Neural cell (in vitro differentiated cells): ENCODE measurements around the gene INSR. TPM values are rescaled to one million over a fixed set of nuclear protein-coding genes. Genes with fewer than 3 reads are reported as not detected.

Source experiments
- H2AFZ ChIP-seq: fragments of 200-600, 300-800 bp; sonication (generic), shearing (Covaris generic); 2 replicates; pipeline ENCODE4 v1.6.0; 2014; ENCODE audit warnings: low read depth, mild to moderate bottlenecking, antibody characterized with exemption, low read length, moderate library complexity
- H3F3A ChIP-seq: fragments of 200-600 bp; shearing (Covaris generic); 2 replicates; pipeline ENCODE4 v1.6.1; 2016; ENCODE audit warnings: mild to moderate bottlenecking, moderate library complexity, mixed read lengths, antibody characterized with exemption, low read length; ENCODE audit not compliant: insufficient read depth, poor library complexity, severe bottlenecking
- H3K27ac ChIP-seq: fragments of 200-600, 300-800 bp; sonication (generic), shearing (Covaris generic); 2 replicates; pipeline ENCODE4 v1.5.1; 2014; ENCODE audit warnings: mild to moderate bottlenecking, low read length, moderate library complexity
- H3K27me3 ChIP-seq: fragments of 300-800, 200-600 bp; sonication (generic), shearing (Covaris generic); 2 replicates; pipeline ENCODE4 v1.6.0; 2014; ENCODE audit warnings: mild to moderate bottlenecking, low read depth, low read length, moderate library complexity; ENCODE audit not compliant: insufficient read depth
- H3K36me3 ChIP-seq: fragments of 300-800, 200-600 bp; sonication (generic), shearing (Covaris generic); 2 replicates; pipeline ENCODE4 v1.5.1; 2014; ENCODE audit warnings: mild to moderate bottlenecking, antibody characterized with exemption, low read length, moderate library complexity; ENCODE audit not compliant: insufficient read depth
- H3K4me2 ChIP-seq: fragments of 300-800, 200-600 bp; sonication (generic), shearing (Covaris generic); 2 replicates; pipeline ENCODE4 v1.6.0; 2014; ENCODE audit warnings: mild to moderate bottlenecking, low read length
- H3K4me3 ChIP-seq: fragments of 300-800, 200-600 bp; sonication (generic), shearing (Covaris generic); 2 replicates; pipeline ENCODE4 v1.5.1; 2014; ENCODE audit warnings: mild to moderate bottlenecking, low read length, moderate library complexity
- H3K79me2 ChIP-seq: fragments of 200-600 bp; shearing (Covaris generic); replicated peaks from 2 replicates; pipeline ENCODE4 v1.6.0; 2014; ENCODE audit warnings: mild to moderate bottlenecking, low read length, moderate library complexity; ENCODE audit not compliant: insufficient read depth
- H3K9ac ChIP-seq: fragments of 300-800, 200-600 bp; sonication (generic), shearing (Covaris generic); 2 replicates; pipeline ENCODE4 v1.6.1; 2016; ENCODE audit warnings: mild to moderate bottlenecking, low read length, mixed read lengths
- H3K9me2 ChIP-seq: fragments of 200-600 bp; shearing (Covaris generic); 2 replicates; pipeline ENCODE4 v1.6.1; 2016; ENCODE audit warnings: mild to moderate bottlenecking, low read length, mixed read lengths; ENCODE audit not compliant: insufficient read depth
- H3K9me3 ChIP-seq: fragments of 200-600, 300-800 bp; sonication (generic), shearing (Covaris generic); 2 replicates; pipeline ENCODE4 v1.6.1; 2016; ENCODE audit warnings: mild to moderate bottlenecking, mixed run types, low read length, moderate library complexity, mixed read lengths
- H4K20me1 ChIP-seq: fragments of 200-600 bp; shearing (Covaris generic); 2 replicates; pipeline ENCODE4 v1.6.1; 2016; ENCODE audit warnings: mild to moderate bottlenecking, mixed run types; ENCODE audit not compliant: insufficient read depth
- EP300 ChIP-seq: fragments of 450-650 bp; conservative IDR thresholded peaks from 2 replicates; pipeline ENCODE4 v1.6.1; 2014; ENCODE audit warnings: antibody characterized with exemption, mild to moderate bottlenecking, moderate library complexity; ENCODE audit not compliant: poor library complexity, severe bottlenecking
- EZH2 ChIP-seq: fragments of 200-600, 300-800 bp; shearing (Covaris generic), sonication (generic); IDR thresholded peaks from 2 replicates; pipeline ENCODE4 v1.6.1; 2014; ENCODE audit warnings: antibody characterized with exemption, low read length, borderline replicate concordance, mild to moderate bottlenecking; ENCODE audit not compliant: insufficient read depth, poor library complexity, severe bottlenecking
- MXI1 ChIP-seq: fragments of 450-650 bp; conservative IDR thresholded peaks from 2 replicates; pipeline ENCODE4 v1.6.1; 2014; ENCODE audit warnings: antibody characterized with exemption, mild to moderate bottlenecking; ENCODE audit not compliant: poor library complexity, severe bottlenecking
- POLR2AphosphoS5 ChIP-seq: IDR thresholded peaks from 2 replicates; pipeline ENCODE4 v1.6.1; 2012
- RAD21 ChIP-seq: fragments of 450-650 bp; conservative IDR thresholded peaks from 2 replicates; pipeline ENCODE4 v1.6.1; 2014; ENCODE audit warnings: antibody characterized with exemption, mild to moderate bottlenecking, moderate library complexity
- SMC3 ChIP-seq: fragments of 450-650 bp; conservative IDR thresholded peaks from 2 replicates; pipeline ENCODE4 v1.6.1; 2014; ENCODE audit warnings: antibody characterized with exemption, mild to moderate bottlenecking, moderate library complexity; ENCODE audit not compliant: poor library complexity
- TAF1 ChIP-seq: IDR thresholded peaks from 2 replicates; pipeline ENCODE4 v1.6.1; 2012; ENCODE audit warnings: low read depth
- polyA plus RNA-seq: library from polyadenylated mRNA; depleted of rRNA; stranded (reverse); fragments of >200 nt; gene quantifications from 2 replicates; pipeline ENCODE4 v1.2.3, GENCODE V29; 2014
- TF ChIP-seq, protein P1 (sequence below): fragments of 450-650 bp; IDR thresholded peaks from 2 replicates; pipeline ENCODE4 v1.5.1; 2014; ENCODE audit warnings: antibody characterized with exemption, mild to moderate bottlenecking, moderate library complexity; ENCODE audit not compliant: poor library complexity, severe bottlenecking
- TF ChIP-seq, protein P2 (sequence below): IDR thresholded peaks from 2 replicates; pipeline ENCODE4 v1.6.1; 2012; ENCODE audit warnings: borderline replicate concordance

INSR gene
- polyA plus RNA-seq, 1 donor from 2014 or later: 16.0 TPM

DNA sequence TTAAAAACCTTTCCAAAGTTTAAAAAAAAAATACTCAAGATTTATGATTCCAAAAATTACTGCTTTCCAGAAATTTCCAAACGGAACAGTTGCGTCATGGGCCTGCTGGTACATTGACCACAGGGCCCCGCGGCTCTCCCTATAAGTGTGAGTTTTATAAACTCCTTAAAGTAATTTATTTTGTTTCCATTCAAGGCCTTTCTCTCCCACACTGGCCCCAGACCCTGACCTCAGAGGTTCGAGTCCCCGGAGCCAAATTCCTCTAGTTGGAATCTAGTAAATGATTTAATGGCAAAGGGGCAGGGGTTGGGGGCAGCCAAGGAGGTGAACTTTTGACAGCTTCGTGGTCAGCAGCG, 97.5 kb downstream of the INSR start:
- Histone ChIP-seq H3K79me2 (no peaks in the 10 kb centered on the region), H3K27me3 (no peaks in the 10 kb centered on the region), H3K9me3 (no peaks in the 10 kb centered on the region), H4K20me1 (no peaks in the 10 kb centered on the region), H3K4me2 (peak overlapping the region; percentile 55), H3K4me3 (peak overlapping the region; percentile 92), H3K9ac (peak overlapping the region; percentile 59), H3K27ac (peak overlapping the region; percentile 87), H2AFZ (peak overlapping the region; percentile 56), H3K9me2 (no peaks in the 10 kb centered on the region), H3K36me3 (no peaks in the 10 kb centered on the region), H3F3A (no peaks in the 10 kb centered on the region)
- TF ChIP-seq MXI1: no peak
- no peak for TF ChIP-seq EZH2
- TF ChIP-seq EP300: no peak
- TF ChIP-seq, protein P1, sequence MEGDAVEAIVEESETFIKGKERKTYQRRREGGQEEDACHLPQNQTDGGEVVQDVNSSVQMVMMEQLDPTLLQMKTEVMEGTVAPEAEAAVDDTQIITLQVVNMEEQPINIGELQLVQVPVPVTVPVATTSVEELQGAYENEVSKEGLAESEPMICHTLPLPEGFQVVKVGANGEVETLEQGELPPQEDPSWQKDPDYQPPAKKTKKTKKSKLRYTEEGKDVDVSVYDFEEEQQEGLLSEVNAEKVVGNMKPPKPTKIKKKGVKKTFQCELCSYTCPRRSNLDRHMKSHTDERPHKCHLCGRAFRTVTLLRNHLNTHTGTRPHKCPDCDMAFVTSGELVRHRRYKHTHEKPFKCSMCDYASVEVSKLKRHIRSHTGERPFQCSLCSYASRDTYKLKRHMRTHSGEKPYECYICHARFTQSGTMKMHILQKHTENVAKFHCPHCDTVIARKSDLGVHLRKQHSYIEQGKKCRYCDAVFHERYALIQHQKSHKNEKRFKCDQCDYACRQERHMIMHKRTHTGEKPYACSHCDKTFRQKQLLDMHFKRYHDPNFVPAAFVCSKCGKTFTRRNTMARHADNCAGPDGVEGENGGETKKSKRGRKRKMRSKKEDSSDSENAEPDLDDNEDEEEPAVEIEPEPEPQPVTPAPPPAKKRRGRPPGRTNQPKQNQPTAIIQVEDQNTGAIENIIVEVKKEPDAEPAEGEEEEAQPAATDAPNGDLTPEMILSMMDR: no peak
- TF ChIP-seq, protein P2, sequence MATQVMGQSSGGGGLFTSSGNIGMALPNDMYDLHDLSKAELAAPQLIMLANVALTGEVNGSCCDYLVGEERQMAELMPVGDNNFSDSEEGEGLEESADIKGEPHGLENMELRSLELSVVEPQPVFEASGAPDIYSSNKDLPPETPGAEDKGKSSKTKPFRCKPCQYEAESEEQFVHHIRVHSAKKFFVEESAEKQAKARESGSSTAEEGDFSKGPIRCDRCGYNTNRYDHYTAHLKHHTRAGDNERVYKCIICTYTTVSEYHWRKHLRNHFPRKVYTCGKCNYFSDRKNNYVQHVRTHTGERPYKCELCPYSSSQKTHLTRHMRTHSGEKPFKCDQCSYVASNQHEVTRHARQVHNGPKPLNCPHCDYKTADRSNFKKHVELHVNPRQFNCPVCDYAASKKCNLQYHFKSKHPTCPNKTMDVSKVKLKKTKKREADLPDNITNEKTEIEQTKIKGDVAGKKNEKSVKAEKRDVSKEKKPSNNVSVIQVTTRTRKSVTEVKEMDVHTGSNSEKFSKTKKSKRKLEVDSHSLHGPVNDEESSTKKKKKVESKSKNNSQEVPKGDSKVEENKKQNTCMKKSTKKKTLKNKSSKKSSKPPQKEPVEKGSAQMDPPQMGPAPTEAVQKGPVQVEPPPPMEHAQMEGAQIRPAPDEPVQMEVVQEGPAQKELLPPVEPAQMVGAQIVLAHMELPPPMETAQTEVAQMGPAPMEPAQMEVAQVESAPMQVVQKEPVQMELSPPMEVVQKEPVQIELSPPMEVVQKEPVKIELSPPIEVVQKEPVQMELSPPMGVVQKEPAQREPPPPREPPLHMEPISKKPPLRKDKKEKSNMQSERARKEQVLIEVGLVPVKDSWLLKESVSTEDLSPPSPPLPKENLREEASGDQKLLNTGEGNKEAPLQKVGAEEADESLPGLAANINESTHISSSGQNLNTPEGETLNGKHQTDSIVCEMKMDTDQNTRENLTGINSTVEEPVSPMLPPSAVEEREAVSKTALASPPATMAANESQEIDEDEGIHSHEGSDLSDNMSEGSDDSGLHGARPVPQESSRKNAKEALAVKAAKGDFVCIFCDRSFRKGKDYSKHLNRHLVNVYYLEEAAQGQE: no peak
- TF ChIP-seq RAD21: no peak
- TF ChIP-seq SMC3: no peak
- TF ChIP-seq TAF1: no peak
- TF ChIP-seq POLR2AphosphoS5: no peak

DNA sequence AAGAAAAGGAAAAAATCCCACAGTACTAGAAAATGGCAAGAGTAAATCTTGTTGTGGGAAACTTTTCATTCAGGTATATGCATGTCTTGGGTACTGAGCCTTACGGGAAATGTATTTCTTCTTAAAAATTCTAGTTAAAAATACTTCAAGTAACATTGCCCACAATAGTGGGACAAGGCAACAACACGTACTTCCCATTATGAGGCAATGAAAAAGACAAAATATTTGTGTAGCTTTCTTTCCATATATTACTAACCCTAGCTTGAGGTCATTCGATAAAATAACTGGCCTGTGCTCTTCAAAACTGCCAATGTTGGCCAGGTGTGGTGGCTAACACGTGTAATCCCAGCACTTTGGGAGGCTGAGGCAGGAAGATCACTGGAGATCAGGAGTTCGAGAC, 99.2 kb downstream of the INSR start:
- Histone ChIP-seq H3K27me3 (no peaks in the 10 kb centered on the region), H3K9me2 (no peaks in the 10 kb centered on the region), H3K79me2 (no peaks in the 10 kb centered on the region), H3K36me3 (no peaks in the 10 kb centered on the region), H2AFZ (no peak overlapping the region), H3K9me3 (no peaks in the 10 kb centered on the region), H3K4me3 (no peak overlapping the region), H3K4me2 (no peak overlapping the region), H3K27ac (no peak overlapping the region), H4K20me1 (no peaks in the 10 kb centered on the region), H3K9ac (no peak overlapping the region), H3F3A (no peaks in the 10 kb centered on the region)
- TF ChIP-seq EZH2 (no peak), MXI1 (no peak)

DNA sequence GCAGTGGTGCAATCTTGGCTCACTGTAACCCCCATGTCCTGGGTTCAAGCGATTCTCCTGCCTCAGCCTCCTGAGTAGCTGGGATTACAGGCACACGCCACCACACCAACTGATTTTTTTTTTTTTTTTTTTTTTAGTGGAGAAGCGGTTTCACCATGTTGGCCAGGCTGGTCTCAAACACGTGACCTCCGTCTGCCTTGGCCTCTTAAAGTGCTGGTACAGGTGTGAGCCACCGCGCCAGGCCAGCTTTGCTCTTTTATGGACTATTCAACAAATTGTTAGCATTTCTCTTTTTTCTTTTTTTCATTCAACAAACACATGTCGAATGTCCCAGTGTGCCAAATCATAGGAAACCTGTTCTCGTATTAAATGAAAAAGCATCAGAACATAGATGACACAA, 99.6 kb downstream of the INSR start:
- H3F3A ChIP-seq: no peaks in the 10 kb centered on the region
- no peaks in the 10 kb centered on the region for H3K36me3 ChIP-seq
- no peaks in the 10 kb centered on the region for H3K9me2 ChIP-seq
- no peaks in the 10 kb centered on the region for H3K79me2 ChIP-seq
- H3K27ac ChIP-seq: no peak overlapping the region
- no peaks in the 10 kb centered on the region for H3K27me3 ChIP-seq
- no peak overlapping the region for H3K4me3 ChIP-seq
- no peak overlapping the region for H3K9ac ChIP-seq
- H3K9me3 ChIP-seq: no peaks in the 10 kb centered on the region
- no peak overlapping the region for H2AFZ ChIP-seq
- no peaks in the 10 kb centered on the region for H4K20me1 ChIP-seq
- no peak overlapping the region for H3K4me2 ChIP-seq
- no peak for TF ChIP-seq EP300
- TF ChIP-seq SMC3: no peak
- no peak for TF ChIP-seq RAD21
- TF ChIP-seq, protein P2: no peak
- TF ChIP-seq, protein P1: no peak
- TF ChIP-seq POLR2AphosphoS5: no peak
- TF ChIP-seq EZH2: no peak
